Measurements from ENCODE around the gene MEPE.
"Not testable (repeated sequence)": the region's sequence is repeated elsewhere in the genome, so short reads cannot be mapped to it uniquely, and the experiment has no call there.

MEPE gene

GRCh38 chr4:87880106-87880505, 47.3 kb downstream of the MEPE start:
- H3K27ac ChIP-seq, result no peak overlapping the region
- no peak for TF ChIP-seq CTCF (conservative IDR thresholded peaks at IDR 0.05)

GRCh38 chr4:87881115-87881514, 48.3 kb downstream of the MEPE start:
- TF ChIP-seq ZFX (IDR thresholded peaks at IDR 0.05), result no peak
- no peak for TF ChIP-seq CTCF (conservative IDR thresholded peaks at IDR 0.05)

GRCh38 chr4:87882321-87882720, 49.6 kb downstream of the MEPE start:
- TF ChIP-seq CTCF (conservative IDR thresholded peaks at IDR 0.05), result no peak
- TF ChIP-seq ZFX (IDR thresholded peaks at IDR 0.05), result no peak

More at GRCh38 chr4:87881115-87881514, 48.3 kb downstream of the MEPE start:
- H3K27ac ChIP-seq, result no peak overlapping the region

GRCh38 chr4:87882861-87883260, 50.1 kb downstream of the MEPE start:
- H3K27ac ChIP-seq, result no peak overlapping the region
- no peak for TF ChIP-seq CTCF (conservative IDR thresholded peaks at IDR 0.05)
- TF ChIP-seq ZFX (IDR thresholded peaks at IDR 0.05), result no peak

More at GRCh38 chr4:87882321-87882720, 49.6 kb downstream of the MEPE start:
- no peak overlapping the region for H3K27ac ChIP-seq

- no peak overlapping the region for H3K27ac ChIP-seq
- no peak for TF ChIP-seq CTCF (conservative IDR thresholded peaks at IDR 0.05)
- TF ChIP-seq ZFX (IDR thresholded peaks at IDR 0.05), result no peak
These were observed 52.3 kb downstream of the MEPE start for GRCh38 chr4:87884976-87885549.

- TF ChIP-seq ZFX (IDR thresholded peaks at IDR 0.05) (no peak), CTCF (conservative IDR thresholded peaks at IDR 0.05) (no peak)
- H3K27ac ChIP-seq, result no peak overlapping the region
These were observed 53.3 kb downstream of the MEPE start for GRCh38 chr4:87886083-87886482.

GRCh38 chr4:87890753-87891152, 58.0 kb downstream of the MEPE start:
- H3K27ac ChIP-seq, result not testable (repeated sequence)

GRCh38 chr4:87895964-87896621, 63.3 kb downstream of the MEPE start:
- no peak for TF ChIP-seq ZFX (IDR thresholded peaks at IDR 0.05)
- no peak overlapping the region for H3K27ac ChIP-seq

Data from C4-2B (cell line).